H1 (cell line): ENCODE data around the gene OLFML2A. TPM values are rescaled to one million over a fixed set of nuclear protein-coding genes. Genes with fewer than 3 reads are reported as not detected.
"Not testable (repeated sequence)": the region's sequence is repeated elsewhere in the genome, so short reads cannot be mapped to it uniquely, and the experiment has no call there.

Source experiments
- CTCF ChIA-PET: fragments of 300-600 bp; sonication (Branson Sonifier 250); formaldehyde crosslinking; loops from one replicate; lab custom pipeline; 2021; ENCODE audit not compliant: partially characterized antibody; lab: Charles Lee
- POLR2A ChIA-PET: fragments of 300-600 bp; sonication (Branson Sonifier 250); formaldehyde crosslinking; loops from one replicate; lab custom pipeline; 2021; ENCODE audit warnings: inconsistent platforms; ENCODE audit not compliant: partially characterized antibody; lab: Charles Lee
- DNase-seq, 2 experiments: peaks; one replicate each; pipeline versions ENCODE4 v3.0.0 to v3.0.0-alpha.2; 2010 to 2022; ENCODE audit warnings: low spot score in 2 of 2, low read depth in 1 of 2, mixed read lengths in 1 of 2
- FAIRE-seq: peaks from 2 replicates; lab custom pipeline; 2011; peaks lifted over from hg19 to GRCh38; lab: Jason Lieb, UNC
- H2AFZ ChIP-seq: 2 replicates; pipeline ENCODE4 v1.8.1; 2012; ENCODE audit warnings: low read length, inconsistent platforms
- H2AK5ac ChIP-seq: 2 replicates; pipeline ENCODE4 v1.6.1; 2013; ENCODE audit warnings: low read depth, low read length
- H2BK120ac ChIP-seq: replicated peaks from 2 replicates; pipeline ENCODE3; 2013; ENCODE audit warnings: low read depth, low read length, inconsistent platforms
- H2BK12ac ChIP-seq: 2 replicates; pipeline ENCODE4 v1.6.1; 2013; ENCODE audit warnings: low read depth, low read length
- H2BK15ac ChIP-seq: 2 replicates; pipeline ENCODE4 v1.6.1; 2013; ENCODE audit warnings: low read length
- H2BK20ac ChIP-seq: 2 replicates; pipeline ENCODE4 v1.6.1; 2013; ENCODE audit warnings: low read length
- H2BK5ac ChIP-seq: 2 replicates; pipeline ENCODE4 v1.6.1; 2013; ENCODE audit warnings: low read depth, low read length
- H3K14ac ChIP-seq: 2 replicates; pipeline ENCODE4 v1.6.1; 2013; ENCODE audit warnings: inconsistent platforms; ENCODE audit not compliant: insufficient read length
- H3K18ac ChIP-seq: 2 replicates; pipeline ENCODE4 v1.6.1; 2013; ENCODE audit warnings: low read length; ENCODE audit errors: extremely low read depth
- H3K23ac ChIP-seq: 2 replicates; pipeline ENCODE4 v1.6.1; 2013; ENCODE audit warnings: inconsistent platforms; ENCODE audit not compliant: insufficient read length
- H3K23me2 ChIP-seq: 2 replicates; pipeline ENCODE4 v1.6.1; 2013; ENCODE audit warnings: low read depth, low read length
- H3K27ac ChIP-seq: 2 replicates; pipeline ENCODE4 v1.6.1; 2011; ENCODE audit warnings: low read depth, low read length, inconsistent platforms
- H3K27me3 ChIP-seq, 4 experiments: replicated peaks in 1 of 4; 1 replicate in 1 of 4; 2 replicates in 3 of 4; pipeline versions ENCODE4 v1.6.1 to v1.8.1; 2011 to 2013; ENCODE audit warnings: low read length in 3 of 4, mild to moderate bottlenecking in 3 of 4, inconsistent platforms in 2 of 4, mixed read lengths in 2 of 4, moderate library complexity in 1 of 4; ENCODE audit not compliant: control insufficient read depth in 3 of 4, insufficient read depth in 3 of 4; ENCODE audit errors: extremely low read depth in 1 of 4
- H3K36me3 ChIP-seq, 4 experiments: 2 replicates each; pipeline versions ENCODE4 v1.6.1 to v1.8.1; 2011 to 2013; ENCODE audit warnings: mild to moderate bottlenecking in 4 of 4, low read length in 3 of 4, moderate library complexity in 2 of 4, control low read depth in 1 of 4, inconsistent platforms in 1 of 4; ENCODE audit not compliant: insufficient read depth in 4 of 4, control insufficient read depth in 2 of 4
- H3K4ac ChIP-seq: replicated peaks from 2 replicates; pipeline ENCODE3; 2013; ENCODE audit warnings: low read length, low read depth, mixed read lengths, inconsistent platforms; ENCODE audit not compliant: insufficient read length
- H3K4me1 ChIP-seq, 4 experiments: replicated peaks in 1 of 4; 1 replicate in 1 of 4; 2 replicates in 3 of 4; pipeline versions ENCODE4 v1.6.1 to v1.8.1; 2011 to 2013; ENCODE audit warnings: low read length in 3 of 4, inconsistent platforms in 2 of 4, mixed read lengths in 1 of 4; ENCODE audit not compliant: insufficient read depth in 4 of 4, control insufficient read depth in 3 of 4
- H3K4me2 ChIP-seq, 2 experiments: 2 replicates each; pipeline versions ENCODE4 v1.6.1 to v1.8.1; 2011 to 2013; ENCODE audit warnings: low read depth in 2 of 2, low read length in 2 of 2, control low read depth in 1 of 2, inconsistent platforms in 1 of 2, mild to moderate bottlenecking in 1 of 2; ENCODE audit not compliant: insufficient read depth in 1 of 2
- H3K4me3 ChIP-seq, 4 experiments: fragments of 200-600, 300-600 bp in 1 of 4; sonication (generic), shearing (Covaris generic), sonication (Bioruptor Twin) in 1 of 4; 2 replicates each; pipeline versions ENCODE4 v1.5.1 to v1.8.1; 2011 to 2016; ENCODE audit warnings: low read length in 4 of 4, low read depth in 3 of 4, control low read depth in 2 of 4, inconsistent platforms in 2 of 4, mild to moderate bottlenecking in 2 of 4, mixed read lengths in 1 of 4, moderate library complexity in 1 of 4; ENCODE audit not compliant: insufficient read depth in 2 of 4; ENCODE audit errors: extremely low read depth in 1 of 4
- H3K56ac ChIP-seq: replicated peaks from 2 replicates; pipeline ENCODE3; 2013; ENCODE audit warnings: low read depth, mild to moderate bottlenecking, mixed read lengths, low read length, inconsistent platforms; ENCODE audit not compliant: insufficient read length
- H3K79me1 ChIP-seq: 2 replicates; pipeline ENCODE4 v1.6.1; 2013; ENCODE audit warnings: low read depth, low read length, control low read depth
- H3K79me2 ChIP-seq, 2 experiments: 2 replicates each; pipeline versions ENCODE4 v1.6.1 to v1.8.1; 2012 to 2013; ENCODE audit warnings: low read length in 2 of 2, mild to moderate bottlenecking in 2 of 2, inconsistent platforms in 1 of 2; ENCODE audit not compliant: insufficient read depth in 2 of 2, control insufficient read depth in 1 of 2
- H3K9ac ChIP-seq, 4 experiments: replicated peaks in 1 of 4; 1 replicate in 1 of 4; 2 replicates in 3 of 4; pipeline versions ENCODE4 v1.6.1 to v1.8.1; 2011 to 2013; ENCODE audit warnings: low read depth in 3 of 4, low read length in 3 of 4, control low read depth in 2 of 4, mild to moderate bottlenecking in 2 of 4, moderate library complexity in 2 of 4, inconsistent platforms in 1 of 4; ENCODE audit errors: extremely low read depth in 1 of 4
- H3K9me3 ChIP-seq, 2 experiments: 2 replicates each; pipeline versions ENCODE4 v1.6.1 to v1.8.1; 2012 to 2013; ENCODE audit warnings: mild to moderate bottlenecking in 2 of 2, moderate library complexity in 2 of 2, control low read depth in 1 of 2, inconsistent platforms in 1 of 2, low read depth in 1 of 2, low read length in 1 of 2, mixed read lengths in 1 of 2; ENCODE audit not compliant: insufficient read depth in 2 of 2
- H4K20me1 ChIP-seq, 2 experiments: replicated peaks in 1 of 2; 2 replicates each; pipeline versions ENCODE3 to v1.8.1; 2011 to 2013; ENCODE audit warnings: inconsistent platforms in 2 of 2, low read length in 2 of 2, mild to moderate bottlenecking in 1 of 2; ENCODE audit not compliant: insufficient read depth in 2 of 2, control insufficient read depth in 1 of 2
- H4K5ac ChIP-seq: 2 replicates; pipeline ENCODE4 v1.6.1; 2013; ENCODE audit warnings: low read length, low read depth, mixed read lengths, inconsistent platforms; ENCODE audit not compliant: insufficient read length
- H4K8ac ChIP-seq: 2 replicates; pipeline ENCODE4 v1.8.0; 2013; ENCODE audit warnings: mild to moderate bottlenecking, moderate library complexity, low read length, inconsistent platforms; ENCODE audit not compliant: insufficient read depth; ENCODE audit errors: extremely low read depth
- H4K91ac ChIP-seq: replicated peaks from 2 replicates; pipeline ENCODE3; 2013; ENCODE audit warnings: low read length, mixed read lengths, inconsistent platforms; ENCODE audit not compliant: insufficient read length
- CBX8 ChIP-seq: fragments of 300-800, 300-1000 bp; sonication (generic); IDR thresholded peaks from 2 replicates; pipeline ENCODE4 v1.7.1; 2016; ENCODE audit warnings: low read depth, low read length, borderline replicate concordance
- HDAC6 ChIP-seq: IDR thresholded peaks from one replicate; pipeline ENCODE4 v1.7.1; 2012; ENCODE audit warnings: low read depth, mild to moderate bottlenecking, inconsistent platforms, low read length, moderate library complexity
- NANOG ChIP-seq: IDR thresholded peaks from 2 replicates; pipeline ENCODE4 v1.6.1; 2011; ENCODE audit warnings: low read length, low read depth, mild to moderate bottlenecking, inconsistent platforms; ENCODE audit not compliant: insufficient read depth, poor library complexity, severe bottlenecking
- RXRA ChIP-seq: IDR thresholded peaks from 2 replicates; pipeline ENCODE4 v1.6.1; 2011; ENCODE audit warnings: low read depth, mild to moderate bottlenecking, low read length, moderate library complexity; ENCODE audit not compliant: insufficient read depth
- SAP30 ChIP-seq: fragments of 300-600 bp; sonication (generic); IDR thresholded peaks from 2 replicates; pipeline ENCODE4 v1.7.1; 2012; ENCODE audit warnings: low read length, moderate library complexity, mild to moderate bottlenecking, inconsistent platforms; ENCODE audit not compliant: insufficient read depth, insufficient replicate concordance
- WGBS, 2 experiments: shearing (Covaris generic) in 1 of 2; methylation state at CpG; one replicate each; pipeline versions ENCODE4 v1.1.6 to v1.1.7; 2013 to 2015; ENCODE audit warnings: low lambda C conversion rate in 2 of 2, mixed read lengths in 2 of 2, inconsistent platforms in 1 of 2, low coverage in 1 of 2, missing lambda C conversion rate in 1 of 2; ENCODE audit not compliant: insufficient replicate concordance in 2 of 2, insufficient coverage in 1 of 2, insufficient read length in 1 of 2; ENCODE audit errors: extremely low coverage in 1 of 2, missing lambda C conversion rate in 1 of 2; 5-methylcytosine and 5-hydroxymethylcytosine counted together
- polyA plus RNA-seq, 7 experiments: library from polyadenylated mRNA; depleted of rRNA in 3 of 7; stranded (reverse) in 5 of 7; unstranded in 2 of 7; fragments of >200 nt in 5 of 7; fragments of 200-250 nt in 2 of 7; gene quantifications; 1 replicate in 5 of 7; 2 replicates in 1 of 7; 4 replicates in 1 of 7; pipeline versions ENCODE4 v1.2.1 to v1.2.3, GENCODE V29; 2011 to 2013; ENCODE audit warnings: missing spikeins in 2 of 7, mixed read lengths in 2 of 7
- total RNA-seq: library from RNA; stranded (reverse); fragmentation: NEBNext Ultra II Directional; extraction: Animal tissue kit (Norgen Biotek cat#: 25700); gene quantifications from 2 replicates; pipeline ENCODE4 v1.2.1, GENCODE V29; 2021
- TF ChIP-seq, protein P1 (sequence below): IDR thresholded peaks from 2 replicates; pipeline ENCODE4 v1.6.1; 2012; ENCODE audit warnings: inconsistent platforms

OLFML2A gene
- total and polyA plus RNA-seq, 2 of the 8 experiments (the other 6 are each of a cell fraction or from before 2014, with no cell fraction given) = 7.8 to 11.5 TPM

DNA sequence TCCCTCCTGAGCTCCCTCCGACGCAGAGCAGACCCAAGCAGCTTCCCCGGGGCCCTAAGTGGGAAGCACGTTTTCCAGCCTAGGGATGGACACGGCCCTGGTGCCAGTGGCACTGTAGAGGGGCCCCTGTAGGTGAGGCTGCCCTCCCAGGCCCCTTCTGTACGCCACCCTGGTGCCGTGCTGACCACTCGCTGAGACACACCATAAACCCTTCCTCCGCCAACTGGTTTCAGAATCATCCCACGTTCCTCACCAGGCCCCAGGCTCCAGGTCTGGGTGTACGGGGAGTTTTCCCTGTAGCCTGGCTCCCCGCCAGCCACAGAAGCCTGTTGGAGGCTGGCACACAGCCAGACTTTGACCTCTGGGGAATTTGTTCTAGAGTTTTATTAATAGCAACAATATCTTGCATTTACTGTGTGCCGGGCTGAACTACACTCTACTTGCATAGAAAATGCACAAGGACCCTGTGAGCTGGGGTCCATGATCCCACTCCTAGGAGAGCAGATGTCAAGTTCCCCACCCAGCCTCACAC is 58.2 kb downstream of the OLFML2A start (continued):
- TF ChIP-seq SAP30 (no peak), HDAC6 (no peak), CBX8 (no peak), NANOG (no peak), RXRA (no peak)
- TF ChIP-seq, protein P1, sequence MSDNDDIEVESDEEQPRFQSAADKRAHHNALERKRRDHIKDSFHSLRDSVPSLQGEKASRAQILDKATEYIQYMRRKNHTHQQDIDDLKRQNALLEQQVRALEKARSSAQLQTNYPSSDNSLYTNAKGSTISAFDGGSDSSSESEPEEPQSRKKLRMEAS = no peak

- FAIRE-seq, H3K27me3 ChIP-seq, H3K4me2 ChIP-seq, H3K4ac ChIP-seq, H4K8ac ChIP-seq, H3K27ac ChIP-seq, DNase-seq, H3K36me3 ChIP-seq, H2BK5ac ChIP-seq, H4K5ac ChIP-seq, H2BK20ac ChIP-seq, H3K18ac ChIP-seq, H3K14ac ChIP-seq, H3K9me3 ChIP-seq, H3K79me1 ChIP-seq, H2BK12ac ChIP-seq, H2BK120ac ChIP-seq, H4K20me1 ChIP-seq, H3K23ac ChIP-seq, H3K56ac ChIP-seq, H2BK15ac ChIP-seq, H4K91ac ChIP-seq, H2AK5ac ChIP-seq, H2AFZ ChIP-seq, H3K9ac ChIP-seq, H3K79me2 ChIP-seq, H3K4me3 ChIP-seq, H3K23me2 ChIP-seq: not testable (repeated sequence)
- POLR2A ChIA-PET = interaction anchor here (0.8 to 6.4 kb wide), 8 partner anchors 10 to 58 kb away, joined by 3 to 29 read pairs (median 4); partner anchors contain the start of genes ARPC5L and RPL35
- CTCF ChIA-PET = interaction anchor here (0.6 to 65.2 kb wide), 8 partner anchors 12 to 1087 kb away, joined by 3 to 1529 read pairs (median 4); partner anchors contain the start of genes ARPC5L, NR6A1, OLFML2A and RPL35
- H3K4me1 ChIP-seq = peaks cover 0 to 14% (median 3%) of the 10 kb centered on the region in 4 experiments; a peak in 4 of 7 replicates
- whole genome bisulfite sequencing, 2 experiments = 87% methylated on average over 5 of the region's 5 CpGs; no CpG with 5 or more reads in 1 of the 2 experiments
Observed at GRCh38 chr9:124838132-124838531, 61.2 kb downstream of the OLFML2A start.
